ENCODE data around the gene ZNF474. TPM values are rescaled to one million over a fixed set of nuclear protein-coding genes. Genes with fewer than 3 reads are reported as not detected.
A peak's percentile ranks its signal among the peaks of the same experiment; 100 is the strongest.

Gene ZNF474
- total RNA-seq, 1 experiment from 2014 or later = not detected

- H3K36me3 Mint-ChIP-seq = no peaks in the 10 kb centered on the region
- ChIA-PET CTCF (interaction anchor here (0.9 to 1.3 kb wide), 3 partner anchors 19 to 36 kb away, joined by 3 to 4 read pairs (median 4); no protein-coding TSS in a partner anchor), POLR2A (no interaction called here)
- no peaks in the 10 kb centered on the region for H3K27me3 Mint-ChIP-seq (ENCODE audit: low read depth)
- H3K9me3 Mint-ChIP-seq = no peaks in the 10 kb centered on the region
- H3K4me3 Mint-ChIP-seq = no peak overlapping the region
- H3K4me1 Mint-ChIP-seq = peaks cover 28% of the 10 kb centered on the region
- DNase-seq (ENCODE audit: low spot score) (no peak), ATAC-seq (no peak)
- TF ChIP-seq PRDM15 (CRISPR knock-in tag; IDR thresholded peaks at IDR 0.05) (no peak), ARID4B (CRISPR knock-in tag; IDR thresholded peaks at IDR 0.05; ENCODE audit: borderline replicate concordance) (no peak), KAT7 (CRISPR knock-in tag; IDR thresholded peaks at IDR 0.05; ENCODE audit: borderline replicate concordance) (no peak), GRHL2 (CRISPR knock-in tag; IDR thresholded peaks at IDR 0.05; ENCODE audit: insufficient replicate concordance, severe bottlenecking) (no peak), USF2 (CRISPR knock-in tag; IDR thresholded peaks at IDR 0.05) (no peak), ZNF396 (CRISPR knock-in tag; IDR thresholded peaks at IDR 0.05; ENCODE audit: borderline replicate concordance) (no peak), CBFB (CRISPR knock-in tag; IDR thresholded peaks at IDR 0.05; ENCODE audit: low read depth) (no peak), ZNF138 (CRISPR knock-in tag; conservative IDR thresholded peaks at IDR 0.05) (no peak), NFYB (CRISPR knock-in tag; conservative IDR thresholded peaks at IDR 0.05; ENCODE audit: low read depth) (no peak), ATF2 (CRISPR knock-in tag; IDR thresholded peaks at IDR 0.05; ENCODE audit: borderline replicate concordance, low read depth) (no peak), ZNF317 (CRISPR knock-in tag; IDR thresholded peaks at IDR 0.05; ENCODE audit: borderline replicate concordance, low read depth) (no peak), FOXK1 (CRISPR knock-in tag; IDR thresholded peaks at IDR 0.05) (no peak), JAZF1 (CRISPR knock-in tag; IDR thresholded peaks at IDR 0.05) (no peak), RORB (CRISPR knock-in tag; IDR thresholded peaks at IDR 0.05) (no peak), FOXJ3 (CRISPR knock-in tag; IDR thresholded peaks at IDR 0.05; ENCODE audit: borderline replicate concordance) (no peak), E2F5 (CRISPR knock-in tag; IDR thresholded peaks at IDR 0.05) (no peak), USF1 (CRISPR knock-in tag; IDR thresholded peaks at IDR 0.05) (no peak)
- peak overlapping the region; percentile 46; the same call in 1 of the 2 replicates for H3K27ac Mint-ChIP-seq
Measured at GRCh38 chr5:122120957-122121356, 8.4 kb upstream of the ZNF474 start.

Measured in WTC11 (cell line).